H1 (cell line): ENCODE results near the gene CHI3L1. TPM values are rescaled to one million over a fixed set of nuclear protein-coding genes. Genes with fewer than 3 reads are reported as not detected.

ENCODE experiments used
- CTCF ChIA-PET: fragments of 300-600 bp; sonication (Branson Sonifier 250); formaldehyde crosslinking; loops from one replicate; lab custom pipeline; 2021; ENCODE audit not compliant: partially characterized antibody; lab: Charles Lee
- POLR2A ChIA-PET: fragments of 300-600 bp; sonication (Branson Sonifier 250); formaldehyde crosslinking; loops from one replicate; lab custom pipeline; 2021; ENCODE audit warnings: inconsistent platforms; ENCODE audit not compliant: partially characterized antibody; lab: Charles Lee
- DNase-seq, 2 experiments: peaks; one replicate each; pipeline versions ENCODE4 v3.0.0 to v3.0.0-alpha.2; 2010 to 2022; ENCODE audit warnings: low spot score in 2 of 2, low read depth in 1 of 2, mixed read lengths in 1 of 2
- FAIRE-seq: peaks from 2 replicates; lab custom pipeline; 2011; peaks lifted over from hg19 to GRCh38; lab: Jason Lieb, UNC
- H2AFZ ChIP-seq: 2 replicates; pipeline ENCODE4 v1.8.1; 2012; ENCODE audit warnings: low read length, inconsistent platforms
- H2AK5ac ChIP-seq: 2 replicates; pipeline ENCODE4 v1.6.1; 2013; ENCODE audit warnings: low read depth, low read length
- H2BK120ac ChIP-seq: replicated peaks from 2 replicates; pipeline ENCODE3; 2013; ENCODE audit warnings: low read depth, low read length, inconsistent platforms
- H2BK12ac ChIP-seq: 2 replicates; pipeline ENCODE4 v1.6.1; 2013; ENCODE audit warnings: low read depth, low read length
- H2BK15ac ChIP-seq: 2 replicates; pipeline ENCODE4 v1.6.1; 2013; ENCODE audit warnings: low read length
- H2BK20ac ChIP-seq: 2 replicates; pipeline ENCODE4 v1.6.1; 2013; ENCODE audit warnings: low read length
- H2BK5ac ChIP-seq: 2 replicates; pipeline ENCODE4 v1.6.1; 2013; ENCODE audit warnings: low read depth, low read length
- H3K14ac ChIP-seq: 2 replicates; pipeline ENCODE4 v1.6.1; 2013; ENCODE audit warnings: inconsistent platforms; ENCODE audit not compliant: insufficient read length
- H3K18ac ChIP-seq: 2 replicates; pipeline ENCODE4 v1.6.1; 2013; ENCODE audit warnings: low read length; ENCODE audit errors: extremely low read depth
- H3K23ac ChIP-seq: 2 replicates; pipeline ENCODE4 v1.6.1; 2013; ENCODE audit warnings: inconsistent platforms; ENCODE audit not compliant: insufficient read length
- H3K23me2 ChIP-seq: 2 replicates; pipeline ENCODE4 v1.6.1; 2013; ENCODE audit warnings: low read depth, low read length
- H3K27ac ChIP-seq: 2 replicates; pipeline ENCODE4 v1.6.1; 2011; ENCODE audit warnings: low read depth, low read length, inconsistent platforms
- H3K27me3 ChIP-seq, 4 experiments: replicated peaks in 1 of 4; 1 replicate in 1 of 4; 2 replicates in 3 of 4; pipeline versions ENCODE4 v1.6.1 to v1.8.1; 2011 to 2013; ENCODE audit warnings: low read length in 3 of 4, mild to moderate bottlenecking in 3 of 4, inconsistent platforms in 2 of 4, mixed read lengths in 2 of 4, moderate library complexity in 1 of 4; ENCODE audit not compliant: control insufficient read depth in 3 of 4, insufficient read depth in 3 of 4; ENCODE audit errors: extremely low read depth in 1 of 4
- H3K36me3 ChIP-seq, 4 experiments: 2 replicates each; pipeline versions ENCODE4 v1.6.1 to v1.8.1; 2011 to 2013; ENCODE audit warnings: mild to moderate bottlenecking in 4 of 4, low read length in 3 of 4, moderate library complexity in 2 of 4, control low read depth in 1 of 4, inconsistent platforms in 1 of 4; ENCODE audit not compliant: insufficient read depth in 4 of 4, control insufficient read depth in 2 of 4
- H3K4ac ChIP-seq: replicated peaks from 2 replicates; pipeline ENCODE3; 2013; ENCODE audit warnings: low read length, low read depth, mixed read lengths, inconsistent platforms; ENCODE audit not compliant: insufficient read length
- H3K4me1 ChIP-seq, 4 experiments: replicated peaks in 1 of 4; 1 replicate in 1 of 4; 2 replicates in 3 of 4; pipeline versions ENCODE4 v1.6.1 to v1.8.1; 2011 to 2013; ENCODE audit warnings: low read length in 3 of 4, inconsistent platforms in 2 of 4, mixed read lengths in 1 of 4; ENCODE audit not compliant: insufficient read depth in 4 of 4, control insufficient read depth in 3 of 4
- H3K4me2 ChIP-seq, 2 experiments: 2 replicates each; pipeline versions ENCODE4 v1.6.1 to v1.8.1; 2011 to 2013; ENCODE audit warnings: low read depth in 2 of 2, low read length in 2 of 2, control low read depth in 1 of 2, inconsistent platforms in 1 of 2, mild to moderate bottlenecking in 1 of 2; ENCODE audit not compliant: insufficient read depth in 1 of 2
- H3K4me3 ChIP-seq, 4 experiments: fragments of 200-600, 300-600 bp in 1 of 4; sonication (generic), shearing (Covaris generic), sonication (Bioruptor Twin) in 1 of 4; 2 replicates each; pipeline versions ENCODE4 v1.5.1 to v1.8.1; 2011 to 2016; ENCODE audit warnings: low read length in 4 of 4, low read depth in 3 of 4, control low read depth in 2 of 4, inconsistent platforms in 2 of 4, mild to moderate bottlenecking in 2 of 4, mixed read lengths in 1 of 4, moderate library complexity in 1 of 4; ENCODE audit not compliant: insufficient read depth in 2 of 4; ENCODE audit errors: extremely low read depth in 1 of 4
- H3K56ac ChIP-seq: replicated peaks from 2 replicates; pipeline ENCODE3; 2013; ENCODE audit warnings: low read depth, mild to moderate bottlenecking, mixed read lengths, low read length, inconsistent platforms; ENCODE audit not compliant: insufficient read length
- H3K79me1 ChIP-seq: 2 replicates; pipeline ENCODE4 v1.6.1; 2013; ENCODE audit warnings: low read depth, low read length, control low read depth
- H3K79me2 ChIP-seq, 2 experiments: 2 replicates each; pipeline versions ENCODE4 v1.6.1 to v1.8.1; 2012 to 2013; ENCODE audit warnings: low read length in 2 of 2, mild to moderate bottlenecking in 2 of 2, inconsistent platforms in 1 of 2; ENCODE audit not compliant: insufficient read depth in 2 of 2, control insufficient read depth in 1 of 2
- H3K9ac ChIP-seq, 4 experiments: replicated peaks in 1 of 4; 1 replicate in 1 of 4; 2 replicates in 3 of 4; pipeline versions ENCODE4 v1.6.1 to v1.8.1; 2011 to 2013; ENCODE audit warnings: low read depth in 3 of 4, low read length in 3 of 4, control low read depth in 2 of 4, mild to moderate bottlenecking in 2 of 4, moderate library complexity in 2 of 4, inconsistent platforms in 1 of 4; ENCODE audit errors: extremely low read depth in 1 of 4
- H3K9me3 ChIP-seq, 2 experiments: 2 replicates each; pipeline versions ENCODE4 v1.6.1 to v1.8.1; 2012 to 2013; ENCODE audit warnings: mild to moderate bottlenecking in 2 of 2, moderate library complexity in 2 of 2, control low read depth in 1 of 2, inconsistent platforms in 1 of 2, low read depth in 1 of 2, low read length in 1 of 2, mixed read lengths in 1 of 2; ENCODE audit not compliant: insufficient read depth in 2 of 2
- H4K20me1 ChIP-seq, 2 experiments: replicated peaks in 1 of 2; 2 replicates each; pipeline versions ENCODE3 to v1.8.1; 2011 to 2013; ENCODE audit warnings: inconsistent platforms in 2 of 2, low read length in 2 of 2, mild to moderate bottlenecking in 1 of 2; ENCODE audit not compliant: insufficient read depth in 2 of 2, control insufficient read depth in 1 of 2
- H4K5ac ChIP-seq: 2 replicates; pipeline ENCODE4 v1.6.1; 2013; ENCODE audit warnings: low read length, low read depth, mixed read lengths, inconsistent platforms; ENCODE audit not compliant: insufficient read length
- H4K8ac ChIP-seq: 2 replicates; pipeline ENCODE4 v1.8.0; 2013; ENCODE audit warnings: mild to moderate bottlenecking, moderate library complexity, low read length, inconsistent platforms; ENCODE audit not compliant: insufficient read depth; ENCODE audit errors: extremely low read depth
- H4K91ac ChIP-seq: replicated peaks from 2 replicates; pipeline ENCODE3; 2013; ENCODE audit warnings: low read length, mixed read lengths, inconsistent platforms; ENCODE audit not compliant: insufficient read length
- ASH2L ChIP-seq: fragments of 200-600, 300-600 bp; sonication (generic); IDR thresholded peaks from one replicate; pipeline ENCODE4 v1.7.1; 2017; ENCODE audit warnings: low read length
- CHD1 ChIP-seq: IDR thresholded peaks from 2 replicates; pipeline ENCODE4 v1.6.1; 2012; ENCODE audit warnings: low read depth, low read length, improper control_type of control experiment
- EP300 ChIP-seq, 2 experiments: IDR thresholded peaks; 1 replicate in 1 of 2; 2 replicates in 1 of 2; pipeline ENCODE4 v1.6.1; 2011 to 2012; ENCODE audit warnings: low read depth in 2 of 2, low read length in 2 of 2, mild to moderate bottlenecking in 2 of 2, borderline replicate concordance in 1 of 2, inconsistent platforms in 1 of 2, moderate library complexity in 1 of 2
- HDAC6 ChIP-seq: IDR thresholded peaks from one replicate; pipeline ENCODE4 v1.7.1; 2012; ENCODE audit warnings: low read depth, mild to moderate bottlenecking, inconsistent platforms, low read length, moderate library complexity
- KDM4A ChIP-seq: IDR thresholded peaks from one replicate; pipeline ENCODE4 v1.7.1; 2012; ENCODE audit warnings: low read depth, mild to moderate bottlenecking, moderate library complexity, low read length, inconsistent platforms; ENCODE audit not compliant: severe bottlenecking
- PHF8 ChIP-seq: fragments of 200-600 bp; sonication (generic); conservative IDR thresholded peaks from 2 replicates; pipeline ENCODE4 v1.7.1; 2012; ENCODE audit warnings: low read depth, mild to moderate bottlenecking, inconsistent platforms, low read length, moderate library complexity
- RFX5 ChIP-seq: IDR thresholded peaks from 2 replicates; pipeline ENCODE4 v1.6.1; 2011; ENCODE audit warnings: low read depth, low read length, improper control_type of control experiment, borderline replicate concordance
- SIN3A ChIP-seq, 2 experiments: IDR thresholded peaks in 1 of 2; conservative IDR thresholded peaks in 1 of 2; 2 replicates each; pipeline ENCODE4 v1.6.1; 2011 to 2012; ENCODE audit warnings: low read length in 2 of 2, improper control_type of control experiment in 1 of 2, low read depth in 1 of 2, mild to moderate bottlenecking in 1 of 2
- TEAD4 ChIP-seq: IDR thresholded peaks from 2 replicates; pipeline ENCODE4 v1.6.1; 2012; ENCODE audit warnings: low read depth, low read length, inconsistent platforms, mixed read lengths
- ZNF274 ChIP-seq: IDR thresholded peaks from 2 replicates; pipeline ENCODE4 v1.7.0; 2012; ENCODE audit warnings: low read length, borderline replicate concordance; ENCODE audit errors: extremely low read depth
- WGBS, 2 experiments: shearing (Covaris generic) in 1 of 2; methylation state at CpG; one replicate each; pipeline versions ENCODE4 v1.1.6 to v1.1.7; 2013 to 2015; ENCODE audit warnings: low lambda C conversion rate in 2 of 2, mixed read lengths in 2 of 2, inconsistent platforms in 1 of 2, low coverage in 1 of 2, missing lambda C conversion rate in 1 of 2; ENCODE audit not compliant: insufficient replicate concordance in 2 of 2, insufficient coverage in 1 of 2, insufficient read length in 1 of 2; ENCODE audit errors: extremely low coverage in 1 of 2, missing lambda C conversion rate in 1 of 2; 5-methylcytosine and 5-hydroxymethylcytosine counted together
- polyA plus RNA-seq, 7 experiments: library from polyadenylated mRNA; depleted of rRNA in 3 of 7; stranded (reverse) in 5 of 7; unstranded in 2 of 7; fragments of >200 nt in 5 of 7; fragments of 200-250 nt in 2 of 7; gene quantifications; 1 replicate in 5 of 7; 2 replicates in 1 of 7; 4 replicates in 1 of 7; pipeline versions ENCODE4 v1.2.1 to v1.2.3, GENCODE V29; 2011 to 2013; ENCODE audit warnings: missing spikeins in 2 of 7, mixed read lengths in 2 of 7
- total RNA-seq: library from RNA; stranded (reverse); fragmentation: NEBNext Ultra II Directional; extraction: Animal tissue kit (Norgen Biotek cat#: 25700); gene quantifications from 2 replicates; pipeline ENCODE4 v1.2.1, GENCODE V29; 2021

Gene CHI3L1
- total and polyA plus RNA-seq, 2 of the 8 experiments (the other 6 are each of a cell fraction or from before 2014, with no cell fraction given), result 1.0 TPM; not detected in 1

GRCh38 chr1:203214871-203215270 is 28.4 kb upstream of the CHI3L1 start:
- Histone ChIP-seq H3K4me1 (peaks cover 0 to 12% (median 11%) of the 10 kb centered on the region in 4 experiments; a peak in 6 of 7 replicates), H3K9me3 (no peaks in the 10 kb centered on the region), H3K56ac (no peak overlapping the region), H2BK15ac (no peak overlapping the region), H3K27me3 (no peaks in the 10 kb centered on the region), H3K79me2 (no peaks in the 10 kb centered on the region), H2BK12ac (no peak overlapping the region), H3K14ac (no peak overlapping the region), H3K4ac (no peak overlapping the region), H4K20me1 (no peaks in the 10 kb centered on the region), H3K18ac (no peak overlapping the region), H4K8ac (no peak overlapping the region), H2AK5ac (0 out of 2 replicates have a peak overlapping the region, but pooled peaks have one; percentile 16), H3K79me1 (no peaks in the 10 kb centered on the region), H3K36me3 (no peaks in the 10 kb centered on the region), H3K27ac (no peak overlapping the region), H3K23me2 (no peaks in the 10 kb centered on the region), H2BK20ac (no peak overlapping the region), H4K5ac (no peak overlapping the region), H3K9ac (no peak overlapping the region), H2BK5ac (no peak overlapping the region), H2BK120ac (no peak overlapping the region), H3K4me3 (no peak overlapping the region), H2AFZ (no peak overlapping the region), H4K91ac (no peak overlapping the region), H3K23ac (no peak overlapping the region), H3K4me2 (no peak overlapping the region)
- CTCF ChIA-PET, result interaction anchor here (1.0 to 18.1 kb wide), 34 partner anchors 8 to 186 kb away, joined by 3 to 479 read pairs (median 25); partner anchors contain the start of genes ADORA1, CHI3L1, CHIT1 and MYBPH
- POLR2A ChIA-PET, result interaction anchor here (0.6 to 1.1 kb wide), 2 partner anchors 197 to 1989 kb away, joined by 3 read pairs; no protein-coding TSS in a partner anchor
- TF ChIP-seq HDAC6 (no peak), CHD1 (no peak), ZNF274 (no peak), EP300 (IDR thresholded peaks at IDR 0.05; ENCODE audit: borderline replicate concordance in 1 of 2, low read depth in 2 of 2, low read length in 2 of 2) (no peak), KDM4A (no peak), ASH2L (no peak), SIN3A (conservative IDR thresholded peaks at IDR 0.05 in 1 of 2, IDR thresholded peaks at IDR 0.05 in 1 of 2; ENCODE audit: low read depth in 1 of 2, low read length in 2 of 2) (no peak), TEAD4 (no peak), RFX5 (no peak), PHF8 (no peak)
- DNase-seq, result no peak
- FAIRE-seq, result no peak
- 89% methylated on average over 7 of the region's 7 CpGs; no CpG with 5 or more reads in 1 of the 2 experiments for WGBS, 2 experiments
